Measurements from ENCODE around the gene HIPK2.

The HIPK2 gene

GRCh38 chr7:139713061-139713460 is 64.7 kb downstream of the HIPK2 start:
- no peak for DNase-seq

GRCh38 chr7:139711991-139712743 is 65.6 kb downstream of the HIPK2 start:
- no peak for DNase-seq

GRCh38 chr7:139710036-139710435 is 67.8 kb downstream of the HIPK2 start:
- DNase-seq, result no peak

- no peak for DNase-seq
Measured at GRCh38 chr7:139709485-139709884, 68.3 kb downstream of the HIPK2 start.

GRCh38 chr7:139708541-139708940 is 69.3 kb downstream of the HIPK2 start:
- no peak for DNase-seq

DNA sequence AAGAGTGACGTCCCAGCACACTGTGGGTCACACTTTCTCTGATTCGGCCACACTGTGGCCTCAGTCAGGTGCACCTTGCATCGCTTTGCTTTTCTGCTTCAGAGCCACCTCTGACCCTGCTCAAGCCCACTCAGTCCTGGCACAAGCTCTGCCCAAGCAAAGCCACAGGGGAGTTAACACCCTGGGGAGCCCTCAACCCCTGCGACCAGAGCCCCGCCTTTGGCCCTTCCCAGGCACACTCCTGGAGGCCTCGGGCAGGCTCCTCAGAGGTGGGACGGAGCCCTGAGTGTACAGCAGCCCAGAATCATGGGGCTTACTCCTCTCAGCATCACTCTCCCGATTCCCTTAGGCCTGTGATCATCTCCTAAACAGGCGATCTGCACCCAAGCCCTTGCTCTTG is 71.0 kb downstream of the HIPK2 start:
- no peak for DNase-seq

- no peak for DNase-seq
Measured at GRCh38 chr7:139704308-139704879, 73.4 kb downstream of the HIPK2 start.

DNA sequence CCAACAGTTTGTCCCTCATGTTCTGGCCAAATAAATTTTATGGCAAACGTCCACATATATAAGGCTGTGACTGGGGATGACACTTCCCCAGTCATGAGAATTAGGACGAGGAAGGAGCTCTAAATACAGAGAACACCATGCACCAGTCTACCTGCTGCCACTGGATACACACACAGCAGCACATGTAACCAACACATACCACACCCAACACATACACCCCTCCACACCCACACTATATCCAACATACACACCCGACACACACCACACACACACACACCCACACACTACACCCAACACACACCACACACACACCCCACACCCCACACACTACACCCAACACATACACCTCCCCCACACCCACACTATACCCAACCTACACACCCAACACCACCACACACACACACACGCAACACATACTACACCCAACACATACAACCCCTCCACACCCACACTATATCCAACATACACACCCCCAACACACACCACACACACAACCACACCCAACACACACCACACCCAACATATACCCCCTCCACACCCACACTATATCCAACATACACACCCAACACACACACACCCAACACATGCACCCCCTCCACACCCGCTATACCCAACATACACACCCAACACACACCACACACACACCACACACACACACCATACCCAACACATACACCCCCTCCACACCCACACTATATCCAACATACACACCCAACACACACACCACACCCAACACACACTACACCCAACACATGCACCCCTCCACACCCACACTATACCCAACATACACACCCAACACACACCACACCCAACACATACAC is 74.1 kb downstream of the HIPK2 start:
- no peak for DNase-seq

GRCh38 chr7:139702811-139703486 is 74.8 kb downstream of the HIPK2 start:
- no peak for DNase-seq

DNA sequence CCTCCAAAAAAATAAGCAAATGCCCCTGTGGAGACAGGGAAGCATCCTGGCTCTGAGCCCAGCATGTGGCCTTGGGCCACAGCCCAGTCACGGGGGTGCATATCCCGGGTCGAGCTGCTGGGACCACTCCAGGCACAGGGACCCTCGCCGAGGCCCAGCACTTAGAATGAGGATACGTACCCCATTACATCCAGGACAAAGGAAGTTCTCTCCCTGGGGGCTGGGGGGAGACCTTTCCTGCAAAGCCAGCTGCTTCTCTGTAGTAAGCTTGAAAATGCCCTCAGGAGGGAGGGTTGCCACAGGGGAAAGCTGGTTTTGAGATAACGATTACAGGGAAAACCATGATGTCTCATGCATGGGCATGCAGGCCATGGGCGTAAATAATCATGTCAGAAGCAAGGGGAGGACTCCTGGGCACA is 75.5 kb downstream of the HIPK2 start:
- no peak for DNase-seq

DNA sequence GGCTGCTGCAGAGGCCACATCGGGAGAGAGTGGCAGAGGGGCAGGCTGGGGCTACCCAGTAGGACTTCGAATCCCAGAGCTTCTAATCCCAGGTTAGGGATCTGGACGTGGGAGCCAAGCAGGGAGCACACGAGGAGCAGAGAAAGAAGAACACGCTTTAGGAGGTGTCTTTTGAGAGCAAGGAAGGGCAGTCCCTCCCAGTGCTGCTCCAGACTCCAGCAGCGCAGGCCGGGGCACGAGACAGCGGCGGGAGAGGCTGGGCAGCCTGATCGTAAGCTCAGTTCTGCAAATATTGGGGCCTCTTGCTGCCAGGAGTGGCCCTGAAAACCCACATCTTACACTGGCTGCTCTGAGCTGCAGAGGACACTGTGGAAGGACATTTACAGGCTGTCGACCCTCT is 75.9 kb downstream of the HIPK2 start:
- no peak for DNase-seq

DNA sequence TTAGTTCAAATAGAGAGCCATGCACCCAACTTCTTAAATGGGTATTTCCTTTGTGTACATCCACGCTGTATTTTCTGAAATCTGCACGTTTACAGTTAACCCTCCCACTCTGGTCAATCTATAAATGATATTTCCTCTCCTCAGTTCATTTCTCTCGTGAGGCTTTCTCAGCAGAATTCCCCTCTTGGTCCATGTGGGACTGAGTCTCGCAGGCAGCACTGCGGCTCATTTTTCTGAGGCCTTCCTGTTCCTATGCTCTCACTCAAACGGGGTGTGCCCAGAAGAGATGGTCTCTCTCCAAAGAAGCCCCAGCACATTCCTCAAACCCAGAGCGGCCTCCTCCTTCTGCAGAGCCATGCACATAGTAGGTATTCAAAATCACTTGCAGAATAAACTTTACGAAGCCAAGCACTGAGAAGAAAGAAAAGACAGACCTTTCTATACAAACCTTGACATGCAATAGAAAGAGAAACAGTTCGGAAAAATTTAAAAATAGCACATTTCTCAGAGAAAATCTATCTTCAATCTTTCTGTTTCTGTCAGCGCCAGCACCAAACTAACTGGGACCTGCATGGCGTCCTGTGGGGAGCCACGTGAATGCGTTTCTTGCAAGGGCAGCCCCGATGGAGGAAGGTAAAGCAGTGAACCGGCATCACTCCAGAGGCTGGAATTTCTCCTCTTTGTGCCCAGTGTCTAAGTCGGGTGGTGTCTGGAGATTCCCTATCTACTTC is 77.1 kb downstream of the HIPK2 start:
- DNase-seq, result no peak

- DNase-seq, result no peak
Measured at GRCh38 chr7:139699640-139700504, 77.9 kb downstream of the HIPK2 start.

- no peak for DNase-seq
Measured at GRCh38 chr7:139698844-139699243, 79.0 kb downstream of the HIPK2 start.

- no peak for DNase-seq
Measured at GRCh38 chr7:139698278-139698677, 79.5 kb downstream of the HIPK2 start.

DNA sequence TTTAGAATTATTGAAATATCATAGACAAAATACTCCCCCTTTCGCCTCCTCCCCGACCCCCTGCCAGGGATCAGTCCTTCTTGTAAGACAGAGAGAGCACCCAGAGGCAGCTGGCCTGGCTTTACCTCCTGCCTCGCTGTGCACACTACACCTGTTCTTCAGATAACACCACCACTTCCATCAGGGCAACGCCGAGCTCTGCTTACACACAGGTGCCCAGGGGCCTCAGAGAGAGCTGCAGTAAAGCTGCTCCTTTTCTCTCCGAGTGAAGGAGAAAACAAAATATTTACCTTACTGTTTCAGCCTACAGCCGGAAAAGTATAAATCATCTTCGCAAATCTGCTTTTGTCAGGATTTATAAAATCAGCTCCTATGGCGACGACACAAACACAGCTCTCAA is 80.7 kb downstream of the HIPK2 start:
- no peak for DNase-seq

DNA sequence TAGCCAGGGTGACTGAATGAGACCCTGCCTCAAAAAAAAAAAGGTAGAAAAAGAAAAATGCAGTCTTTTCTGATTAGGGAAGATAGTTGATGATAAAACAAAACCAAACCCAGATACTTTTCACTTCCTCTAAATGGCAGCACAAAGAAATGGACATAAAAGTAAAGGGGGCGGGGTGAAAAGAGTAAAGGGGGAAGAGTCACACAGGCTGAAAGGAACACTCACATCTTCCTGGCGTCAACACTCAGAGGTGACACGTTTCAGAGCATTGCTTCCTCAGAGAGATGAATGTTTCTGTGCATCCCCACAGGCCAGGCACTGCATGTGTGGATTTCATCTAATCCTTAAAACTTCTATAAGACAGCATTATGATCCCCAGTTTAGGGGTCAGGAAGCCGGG is 81.2 kb downstream of the HIPK2 start:
- DNase-seq, result no peak

- DNase-seq, result no peak
Measured at GRCh38 chr7:139695588-139695987, 82.2 kb downstream of the HIPK2 start.

- no peak for DNase-seq
Measured at GRCh38 chr7:139695051-139695450, 82.7 kb downstream of the HIPK2 start.

GRCh38 chr7:139694389-139694676 is 83.5 kb downstream of the HIPK2 start:
- DNase-seq, result no peak

GRCh38 chr7:139693651-139694388 is 84.0 kb downstream of the HIPK2 start:
- no peak for DNase-seq
